ENCODE results near the gene REX1BD.
"Not testable (repeated sequence)": the region's sequence is repeated elsewhere in the genome, so short reads cannot be mapped to it uniquely, and the experiment has no call there.

The REX1BD gene

DNA sequence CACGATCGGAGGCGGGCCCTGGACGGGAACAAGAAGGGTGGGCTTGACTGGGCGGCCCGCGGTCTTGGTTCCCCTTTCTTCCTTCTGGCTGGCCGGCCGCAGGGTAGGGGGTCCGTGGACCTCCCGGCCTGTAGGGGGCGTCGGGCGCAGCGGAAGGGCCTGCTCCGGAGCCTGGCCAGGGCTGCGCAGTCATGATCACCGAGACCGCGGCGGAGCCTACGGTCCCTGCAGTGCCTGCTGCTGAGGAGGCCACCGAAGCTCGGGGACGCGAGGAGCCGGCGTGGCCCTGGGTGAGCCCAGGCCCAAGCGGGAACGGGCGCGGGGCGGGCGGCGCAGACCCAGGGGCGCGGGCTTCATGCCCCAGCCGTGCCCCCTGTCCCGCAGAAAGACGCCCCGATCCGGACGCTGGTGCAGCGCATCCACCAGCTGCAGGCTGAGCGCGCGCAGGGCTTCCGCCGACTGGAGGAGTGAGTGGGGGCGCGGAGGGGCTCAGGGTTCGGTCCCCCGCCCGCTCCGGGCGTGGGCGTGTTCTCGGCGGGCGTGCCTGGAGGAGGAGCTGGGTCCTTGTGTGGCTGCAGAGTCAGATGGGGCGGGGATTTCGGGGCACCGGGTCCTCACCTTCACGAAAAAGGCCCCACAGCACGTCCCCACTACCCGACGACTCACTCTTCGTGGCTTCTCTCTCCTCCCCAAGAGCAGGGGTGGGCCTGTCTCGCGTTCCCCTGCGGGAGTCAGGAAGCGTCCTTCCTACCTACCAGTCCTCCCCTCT lies at the start of gene REX1BD:
Gene REX1BD, plus strand, starts transcription at position 188 of the 769 bp plus-strand sequence. Its CDS starts 4 bp downstream, at position 192.
- peak; percentile 92 for DNase-seq

DNA sequence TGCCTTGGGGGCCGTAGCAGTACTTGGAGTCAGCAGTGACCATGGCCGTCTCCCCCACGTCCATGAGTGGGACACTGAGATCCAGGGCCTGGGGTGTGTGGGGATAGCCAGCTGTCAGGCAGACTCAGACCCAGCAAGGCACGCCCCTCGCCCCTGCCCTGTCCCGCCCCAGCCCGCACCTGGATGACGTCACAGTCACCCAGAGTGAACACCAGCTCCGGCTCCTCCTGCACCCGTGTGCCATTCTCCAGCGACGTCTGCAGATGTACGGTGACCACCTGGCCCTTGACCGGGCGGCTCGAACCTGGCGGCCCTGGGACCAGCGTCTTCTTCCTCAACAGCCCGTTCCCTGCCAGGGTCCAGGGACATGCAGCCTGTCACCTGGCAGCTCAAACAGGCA lies 49.2 kb upstream of the REX1BD start:
- DNase-seq, result no peak

GRCh38 chr19:18540200-18540599 lies 48.4 kb upstream of the REX1BD start:
- DNase-seq, result not testable (repeated sequence)

DNA sequence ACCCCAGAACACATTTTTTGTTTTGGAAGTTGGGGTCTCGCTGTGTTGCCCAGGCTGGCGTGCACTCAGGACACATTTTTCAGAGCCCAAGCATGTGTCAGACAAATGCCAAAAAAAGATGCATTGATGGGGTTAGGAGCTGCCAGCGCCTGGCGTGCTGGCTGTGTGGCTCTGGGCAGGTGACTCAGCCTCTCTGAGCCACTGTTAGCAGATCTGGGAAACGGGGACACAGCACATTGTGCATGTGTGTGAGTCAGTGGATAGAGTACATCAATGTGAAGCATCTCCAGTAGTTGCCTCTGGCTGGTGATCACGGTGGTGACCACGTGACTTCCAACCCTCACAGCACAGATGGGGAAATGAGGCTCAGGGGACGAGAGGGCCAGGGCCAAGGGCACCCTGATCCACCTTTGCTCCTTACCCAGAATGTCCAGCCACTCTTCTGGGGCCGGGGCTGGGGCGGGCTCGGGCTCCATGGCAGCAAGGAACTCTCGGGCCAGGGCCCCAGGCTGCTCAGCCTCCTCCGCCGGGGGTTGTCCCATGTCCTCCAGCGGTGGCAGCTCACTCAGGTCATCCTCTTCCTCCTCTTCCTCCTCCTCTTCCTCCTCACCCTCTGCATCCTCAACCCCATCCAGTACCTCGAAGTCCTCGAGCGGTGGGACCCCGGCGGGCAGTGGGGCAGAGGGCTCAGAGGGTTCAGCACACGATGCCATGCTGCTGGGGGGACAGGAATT lies 47.2 kb upstream of the REX1BD start:
- DNase-seq, result no peak

- DNase-seq, result no peak
Measured at GRCh38 chr19:18541992-18542940, 46.3 kb upstream of the REX1BD start.

GRCh38 chr19:18542941-18543813 lies 45.4 kb upstream of the REX1BD start, which contains the start of gene FKBP8:
Gene FKBP8 (minus strand): TSS chr19:18543573. CDS start chr19:18541970, 1,603 bp downstream.
- DNase-seq, result peak; percentile 68

DNA sequence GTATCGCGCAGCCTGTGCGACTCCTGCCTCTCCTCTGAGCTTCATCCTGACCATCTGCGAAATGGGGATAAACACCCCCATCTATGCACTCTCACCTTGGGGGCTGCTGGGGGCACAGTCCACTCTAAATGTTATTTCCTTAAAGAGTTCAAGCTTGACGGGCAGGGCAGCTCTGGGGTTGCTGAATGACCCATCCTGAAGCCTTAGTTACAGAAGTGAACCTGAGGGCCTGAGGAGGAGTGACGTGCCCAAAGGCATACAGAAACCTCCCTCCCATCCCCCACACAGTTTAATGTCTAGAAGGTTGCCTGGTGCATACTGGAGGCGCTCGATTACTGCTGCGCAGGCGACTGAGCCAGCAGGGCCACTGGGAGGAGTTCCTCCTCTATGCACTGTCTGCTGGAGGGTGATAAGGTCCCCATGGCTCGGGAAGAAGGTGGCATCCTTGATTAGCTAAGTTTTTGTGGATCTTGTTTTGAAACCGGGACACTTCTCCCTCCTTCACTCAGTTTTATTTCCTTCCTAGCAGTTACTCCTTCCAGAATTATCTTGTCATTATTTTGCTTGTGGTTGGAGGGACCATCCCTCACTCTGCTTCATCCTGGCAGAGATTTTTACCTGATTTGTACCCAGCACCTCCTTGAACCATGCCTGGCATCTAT lies 44.7 kb upstream of the REX1BD start:
- DNase-seq, result peak; percentile 53

DNA sequence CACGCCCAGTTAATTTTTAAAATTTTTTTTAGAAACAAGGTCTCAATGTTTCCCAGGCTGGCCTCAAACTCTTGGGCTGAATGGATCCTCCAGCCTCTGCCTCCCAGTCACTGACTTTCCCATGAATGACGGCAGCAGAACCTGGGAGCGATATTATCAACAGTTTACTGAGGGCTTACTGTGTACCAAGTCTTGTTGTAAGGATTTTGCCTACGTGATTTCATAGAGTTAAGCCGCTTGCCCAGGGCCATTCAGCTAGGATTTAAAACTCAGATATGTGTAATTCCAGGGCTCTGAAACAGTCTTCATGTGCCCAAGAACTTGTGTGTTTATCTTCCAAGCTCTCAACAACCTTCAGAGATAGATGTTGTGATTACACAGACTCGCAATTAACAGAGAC lies 37.0 kb upstream of the REX1BD start:
- DNase-seq, result no peak

DNA sequence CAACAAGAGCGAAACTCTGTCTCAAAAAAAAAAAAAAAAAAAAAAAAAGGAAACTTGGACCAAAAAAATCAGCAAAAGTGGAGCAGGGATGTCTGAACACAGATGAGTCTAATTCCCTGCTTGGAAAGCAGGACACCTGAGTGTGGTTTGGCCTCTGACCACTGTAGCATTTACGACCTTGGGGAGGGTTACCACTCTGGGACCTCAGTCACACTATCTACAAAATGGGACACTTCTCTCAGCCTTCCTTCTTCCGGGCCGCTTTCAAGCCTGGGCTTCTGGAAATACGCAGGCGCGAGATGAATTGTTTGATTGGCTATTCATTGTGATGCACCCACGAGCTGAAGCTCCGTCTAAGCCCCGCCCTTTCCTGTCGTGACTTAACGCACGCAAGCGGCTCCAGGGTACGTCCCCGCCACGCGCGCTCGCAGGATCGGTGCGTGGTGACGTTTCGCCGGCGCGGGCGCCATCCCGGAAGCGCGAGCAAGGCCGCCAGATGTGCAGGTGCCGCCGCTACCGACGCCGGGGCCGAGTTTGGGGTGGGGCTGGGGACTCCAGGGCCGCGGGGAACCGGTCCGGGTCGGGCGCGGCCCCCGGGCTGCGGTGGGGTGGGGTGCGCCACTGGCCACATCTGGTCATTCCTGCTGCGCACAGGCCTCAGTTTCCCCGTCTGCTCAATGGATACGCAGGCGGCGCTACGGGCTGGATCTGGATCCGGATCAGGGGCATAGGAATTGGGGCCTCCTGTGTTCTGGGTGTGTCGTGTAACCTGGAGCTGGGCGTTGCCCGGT lies 31.0 kb upstream of the REX1BD start, which contains the start of gene KXD1:
Gene KXD1, plus strand, starts transcription at position 460 of the 791 bp plus-strand sequence. CDS start 4,187 bp downstream, outside the sequence.
- peak; percentile 97 for DNase-seq

DNA sequence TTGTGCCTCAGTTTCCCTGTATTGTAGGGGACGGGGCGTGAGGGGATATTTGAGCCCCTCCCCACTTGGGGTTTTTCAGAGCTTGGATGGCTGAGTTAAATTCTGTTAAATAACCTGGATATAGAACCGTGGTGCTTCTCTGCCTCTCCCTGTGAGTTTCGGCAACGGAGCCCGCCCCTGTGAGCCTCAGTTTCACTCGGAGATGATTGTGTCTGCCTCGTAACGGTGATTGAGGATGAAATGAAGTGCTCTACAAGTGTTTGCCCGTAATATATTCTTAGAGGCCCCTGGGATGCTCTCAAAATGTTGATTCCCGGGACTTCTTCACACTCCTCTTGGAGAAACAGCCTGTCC lies 30.4 kb upstream of the REX1BD start:
- no peak for DNase-seq

DNA sequence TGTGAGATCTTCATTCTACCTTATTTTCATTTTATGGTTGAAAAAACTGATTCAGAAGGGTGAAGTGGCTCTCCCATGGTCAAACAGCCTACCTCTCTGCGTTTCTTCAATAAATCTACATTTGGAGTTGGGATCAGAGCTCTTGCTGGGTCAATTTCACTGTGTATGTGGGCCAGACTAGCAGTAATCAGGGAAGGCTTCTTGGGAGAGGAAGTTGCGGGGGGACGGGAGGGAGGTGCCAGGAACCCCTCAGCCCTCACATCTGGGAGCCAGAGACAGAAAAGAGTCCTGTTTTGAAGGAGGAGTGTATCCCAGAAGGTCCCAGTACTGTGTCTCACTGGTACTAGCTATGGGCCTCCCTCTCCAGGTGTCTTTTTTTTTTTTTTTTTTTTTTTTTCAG lies 30.0 kb upstream of the REX1BD start:
- no peak for DNase-seq

DNA sequence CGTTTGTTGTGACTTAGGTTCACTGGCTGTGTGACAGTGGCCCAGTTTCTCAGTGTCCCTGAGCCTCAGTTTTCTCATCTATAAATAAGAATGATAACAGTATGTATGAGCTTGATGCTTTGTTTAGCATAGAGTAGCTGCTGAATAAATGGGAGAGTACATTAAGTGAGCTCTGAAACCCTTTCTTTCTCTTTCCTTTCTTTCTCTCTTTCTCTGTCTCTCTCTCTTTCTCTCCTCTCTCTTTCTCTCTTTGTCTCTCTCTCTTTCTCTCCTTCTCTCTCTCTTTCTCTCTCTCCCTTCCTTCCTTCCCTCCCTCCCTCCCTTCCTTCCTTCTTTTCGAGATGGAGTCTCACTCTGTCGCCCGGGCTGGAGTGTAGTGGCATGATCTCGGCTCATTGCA lies 28.9 kb upstream of the REX1BD start:
- DNase-seq, result no peak

DNA sequence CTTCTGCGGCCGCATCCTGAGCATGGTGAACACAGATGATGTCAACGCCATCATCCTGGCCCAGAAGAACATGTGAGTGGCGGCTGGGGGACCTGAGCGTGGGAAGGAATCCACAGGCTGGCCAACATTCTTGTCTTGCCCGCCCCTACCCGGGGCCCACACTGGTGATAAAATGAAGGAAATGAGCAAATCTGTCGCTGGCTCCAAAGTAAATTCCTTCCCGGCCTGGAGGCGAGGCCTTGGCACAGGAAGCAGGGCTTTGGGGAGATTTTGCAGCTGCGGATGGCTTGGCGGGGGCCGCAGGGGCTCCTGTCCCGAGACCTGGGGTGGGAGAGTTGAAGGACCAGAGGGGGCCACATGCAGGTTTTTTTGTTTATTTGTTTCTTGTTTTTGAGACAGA lies 26.5 kb upstream of the REX1BD start:
- DNase-seq, result no peak

DNA sequence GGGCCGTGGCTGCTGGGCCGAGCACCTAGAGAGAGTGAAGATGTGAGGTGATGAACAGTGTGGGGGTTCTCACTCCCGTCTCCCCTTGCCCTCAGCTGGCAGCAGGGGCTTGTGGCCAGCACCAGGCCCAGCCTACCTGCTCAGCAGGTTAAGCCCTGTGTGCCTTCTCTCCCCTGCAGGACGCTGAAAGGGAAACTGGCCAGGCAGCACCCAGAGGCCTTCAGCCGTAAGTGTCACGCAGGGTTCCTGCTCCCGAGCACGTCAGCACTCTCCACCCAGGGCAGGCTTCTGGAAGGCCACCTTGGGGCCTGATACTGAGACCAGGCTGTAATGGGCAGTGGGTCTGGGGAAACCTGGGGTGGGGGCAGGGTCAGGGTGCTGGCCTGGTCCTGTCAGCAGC lies 21.6 kb upstream of the REX1BD start:
- no peak for DNase-seq

DNA sequence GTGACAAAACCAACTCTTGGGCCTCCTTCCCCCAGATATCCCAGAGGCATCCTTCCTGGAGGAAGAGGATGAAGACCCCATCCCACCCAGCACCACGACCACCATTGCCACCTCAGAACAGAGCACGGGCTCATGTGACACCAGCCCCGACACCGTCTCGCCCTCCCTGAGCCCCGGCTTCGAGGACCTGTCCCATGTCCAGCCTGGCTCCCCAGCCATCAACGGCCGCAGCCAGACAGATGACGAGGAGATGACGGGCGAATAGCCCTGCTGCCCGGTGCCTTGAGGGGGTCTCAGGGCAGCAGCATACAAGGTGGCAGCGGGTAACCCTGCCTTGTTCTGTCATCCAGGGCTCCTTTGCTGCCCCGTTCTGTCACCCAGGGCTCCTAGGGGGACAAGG lies 20.2 kb upstream of the REX1BD start:
- DNase-seq, result no peak

- peak; percentile 98 for DNase-seq
Measured at GRCh38 chr19:18571564-18572344, 16.8 kb upstream of the REX1BD start, which contains the start of gene UBA52. Gene UBA52 (plus strand): TSS chr19:18571857. CDS start chr19:18573301, 1,444 bp downstream.

DNA sequence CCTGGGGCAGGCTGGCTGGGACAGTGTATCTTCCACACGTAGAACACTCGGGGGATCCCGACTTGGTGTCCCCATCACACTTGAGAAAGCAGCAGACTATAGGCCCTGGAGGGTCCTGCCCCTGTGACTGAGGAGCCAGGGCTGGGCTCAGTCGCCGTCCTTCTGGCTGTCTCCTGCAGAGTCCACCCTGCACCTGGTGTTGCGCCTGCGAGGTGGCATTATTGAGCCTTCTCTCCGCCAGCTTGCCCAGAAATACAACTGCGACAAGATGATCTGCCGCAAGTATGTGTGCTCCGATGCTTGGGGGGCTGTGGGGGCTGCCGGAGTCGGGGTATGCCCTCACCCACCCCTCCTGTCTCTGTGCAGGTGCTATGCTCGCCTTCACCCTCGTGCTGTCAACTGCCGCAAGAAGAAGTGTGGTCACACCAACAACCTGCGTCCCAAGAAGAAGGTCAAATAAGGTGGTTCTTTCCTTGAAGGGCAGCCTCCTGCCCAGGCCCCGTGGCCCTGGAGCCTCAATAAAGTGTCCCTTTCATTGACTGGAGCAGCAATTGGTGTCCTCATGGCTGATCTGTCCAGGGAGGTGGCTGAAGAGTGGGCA lies 13.8 kb upstream of the REX1BD start:
- no peak for DNase-seq

DNA sequence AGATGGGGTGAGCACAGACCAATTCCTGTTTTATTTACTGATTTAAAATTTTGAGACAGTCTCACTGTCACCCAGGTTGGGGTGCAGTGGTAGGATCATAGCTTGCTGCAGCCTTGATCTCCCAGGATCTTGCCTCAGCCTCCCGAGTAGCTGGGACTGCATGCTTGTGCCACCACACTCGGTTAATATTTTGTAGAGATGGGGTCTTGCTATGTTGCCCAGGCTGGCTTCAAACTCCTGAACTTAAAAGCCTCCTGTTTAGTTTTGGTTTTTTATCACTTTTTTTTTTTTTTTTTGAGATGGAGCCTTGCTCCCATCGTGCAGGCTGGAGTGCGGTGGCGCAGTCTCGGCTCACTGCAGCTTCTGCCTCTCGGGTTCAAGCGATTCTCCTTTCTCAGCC lies 12.2 kb upstream of the REX1BD start:
- no peak for DNase-seq

DNA sequence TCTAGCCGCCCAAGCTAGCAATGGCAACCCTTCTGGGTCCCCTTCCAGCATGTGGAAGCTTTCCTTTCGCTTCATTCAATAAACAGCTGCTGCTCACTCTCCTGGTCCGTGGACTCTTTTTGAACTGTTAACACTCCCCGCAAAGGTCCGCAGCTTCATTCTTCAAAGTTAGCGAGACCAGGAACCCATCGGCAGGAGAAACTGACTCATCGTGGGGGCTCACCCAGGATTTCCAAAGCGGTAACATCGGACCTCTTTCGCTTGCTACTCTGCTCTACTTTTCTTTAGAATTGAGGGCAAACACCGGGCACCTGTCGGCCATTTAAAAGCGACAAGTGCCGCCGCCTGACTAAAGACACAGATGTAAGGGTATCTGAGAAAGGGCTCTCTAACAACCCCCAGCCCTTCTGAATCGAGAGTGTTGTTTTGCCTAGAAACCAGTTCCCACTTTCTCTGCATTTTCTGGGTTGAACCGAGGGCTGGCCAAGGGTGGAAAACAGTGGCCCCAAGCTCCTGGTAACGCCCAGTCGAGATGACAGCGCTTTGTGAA lies 11.2 kb upstream of the REX1BD start:
- no peak for DNase-seq

All from KG1 (cell line).